H9 (cell line): Measurements from ENCODE around the gene HSPB8. TPM values are rescaled to one million over a fixed set of nuclear protein-coding genes. Genes with fewer than 3 reads are reported as not detected.

Source experiments
- DNase-seq: peaks from one replicate; pipeline ENCODE4 v3.0.0-alpha.2; 2017
- H2AFZ ChIP-seq: one replicate; pipeline ENCODE4 v1.6.1; 2013; ENCODE audit warnings: mild to moderate bottlenecking, low read length, control low read depth, moderate library complexity
- H2AK5ac ChIP-seq: 2 replicates; pipeline ENCODE4 v1.6.1; 2013; ENCODE audit warnings: low read length, control low read depth, mixed read lengths; ENCODE audit not compliant: insufficient read length
- H2BK120ac ChIP-seq: one replicate; pipeline ENCODE4 v1.6.1; 2013; ENCODE audit warnings: low read depth, mild to moderate bottlenecking, low read length, control low read depth, inconsistent platforms; ENCODE audit not compliant: poor library complexity, severe bottlenecking
- H2BK12ac ChIP-seq: 2 replicates; pipeline ENCODE4 v1.6.1; 2013; ENCODE audit warnings: low read length, control low read depth, mixed read lengths, low read depth; ENCODE audit not compliant: insufficient read length
- H2BK15ac ChIP-seq: 2 replicates; pipeline ENCODE4 v1.6.1; 2013; ENCODE audit warnings: low read depth, low read length, control low read depth
- H2BK20ac ChIP-seq: one replicate; pipeline ENCODE4 v1.6.1; 2013; ENCODE audit warnings: low read depth, mild to moderate bottlenecking, low read length, control low read depth, inconsistent platforms; ENCODE audit not compliant: poor library complexity, severe bottlenecking
- H2BK5ac ChIP-seq: 2 replicates; pipeline ENCODE4 v1.6.1; 2013; ENCODE audit warnings: low read length, control low read depth, mixed read lengths; ENCODE audit not compliant: insufficient read length
- H3K14ac ChIP-seq: 2 replicates; pipeline ENCODE4 v1.6.1; 2013; ENCODE audit warnings: low read length, control low read depth; ENCODE audit not compliant: insufficient read depth
- H3K18ac ChIP-seq: 2 replicates; pipeline ENCODE4 v1.6.1; 2013; ENCODE audit warnings: low read depth, mild to moderate bottlenecking, mixed read lengths, low read length, control low read depth; ENCODE audit not compliant: insufficient read length
- H3K23ac ChIP-seq: 2 replicates; pipeline ENCODE4 v1.6.1; 2013; ENCODE audit warnings: low read length, control low read depth, mixed read lengths, low read depth; ENCODE audit not compliant: insufficient read length
- H3K23me2 ChIP-seq: 2 replicates; pipeline ENCODE4 v1.6.1; 2013; ENCODE audit warnings: low read depth, mild to moderate bottlenecking, mixed read lengths, low read length, control low read depth; ENCODE audit not compliant: insufficient read length, poor library complexity, severe bottlenecking
- H3K27ac ChIP-seq: 2 replicates; pipeline ENCODE4 v1.5.1; 2013; ENCODE audit warnings: low read length, control low read depth, mixed read lengths, low read depth; ENCODE audit not compliant: insufficient read length
- H3K27me3 ChIP-seq: 2 replicates; pipeline ENCODE4 v1.6.1; 2013; ENCODE audit warnings: low read length, control low read depth, inconsistent platforms; ENCODE audit not compliant: insufficient read depth
- H3K4ac ChIP-seq: 2 replicates; pipeline ENCODE4 v1.6.1; 2013; ENCODE audit warnings: low read depth, mild to moderate bottlenecking, control low read depth, inconsistent platforms, low read length, moderate library complexity
- H3K4me1 ChIP-seq: 2 replicates; pipeline ENCODE4 v1.6.1; 2013; ENCODE audit warnings: low read length, control low read depth, inconsistent platforms; ENCODE audit not compliant: insufficient read depth
- H3K4me2 ChIP-seq: 2 replicates; pipeline ENCODE4 v1.6.1; 2013; ENCODE audit warnings: low read length, control low read depth, mixed read lengths; ENCODE audit not compliant: insufficient read length, insufficient read depth
- H3K56ac ChIP-seq: 2 replicates; pipeline ENCODE4 v1.6.1; 2013; ENCODE audit warnings: low read depth, mild to moderate bottlenecking, mixed read lengths, low read length, control low read depth; ENCODE audit not compliant: insufficient read length
- H3K79me1 ChIP-seq: 2 replicates; pipeline ENCODE4 v1.6.1; 2013; ENCODE audit warnings: low read depth, mild to moderate bottlenecking, moderate library complexity, low read length, control low read depth, inconsistent platforms; ENCODE audit not compliant: insufficient read depth, poor library complexity, severe bottlenecking
- H3K79me2 ChIP-seq: 2 replicates; pipeline ENCODE4 v1.6.1; 2013; ENCODE audit warnings: low read length, control low read depth, inconsistent platforms; ENCODE audit not compliant: insufficient read depth
- H3K9ac ChIP-seq: 2 replicates; pipeline ENCODE4 v1.6.1; 2013; ENCODE audit warnings: low read length, control low read depth, mixed read lengths; ENCODE audit not compliant: insufficient read length; ENCODE audit errors: extremely low read depth
- H3K9me3 ChIP-seq: one replicate; pipeline ENCODE4 v1.6.1; 2013; ENCODE audit warnings: low read depth, low read length, inconsistent platforms; ENCODE audit not compliant: control insufficient read depth
- H3T11ph ChIP-seq: one replicate; pipeline ENCODE4 v1.6.1; 2013; ENCODE audit warnings: mild to moderate bottlenecking, low read length, control low read depth, inconsistent platforms
- H4K20me1 ChIP-seq: one replicate; pipeline ENCODE4 v1.6.1; 2013; ENCODE audit not compliant: control insufficient read depth, insufficient read length, insufficient read depth
- H4K5ac ChIP-seq: 2 replicates; pipeline ENCODE4 v1.6.1; 2013; ENCODE audit warnings: low read depth, mild to moderate bottlenecking, mixed read lengths, low read length, control low read depth; ENCODE audit not compliant: insufficient read length
- H4K8ac ChIP-seq: replicated peaks from 2 replicates; pipeline ENCODE4 v1.6.1; 2013; ENCODE audit warnings: low read length, control low read depth, mixed read lengths, low read depth; ENCODE audit not compliant: insufficient read length
- H4K91ac ChIP-seq: 2 replicates; pipeline ENCODE4 v1.6.1; 2013; ENCODE audit warnings: low read depth, mild to moderate bottlenecking, moderate library complexity, mixed read lengths, low read length, control low read depth; ENCODE audit not compliant: insufficient read length
- H3K27ac Mint-ChIP-seq, 3 experiments: 2 replicates in 2 of 3; 3 replicates in 1 of 3; pipeline ENCODE4 v1.8.0; 2020 to 2021; ENCODE audit warnings: mixed read lengths in 3 of 3, mild to moderate bottlenecking in 1 of 3, moderate library complexity in 1 of 3
- H3K27me3 Mint-ChIP-seq: 2 replicates; pipeline ENCODE4 v1.8.0; 2021; ENCODE audit warnings: low read depth, mild to moderate bottlenecking, moderate library complexity, mixed read lengths
- H3K36me3 Mint-ChIP-seq, 3 experiments: 2 replicates in 2 of 3; 3 replicates in 1 of 3; pipeline ENCODE4 v1.8.0; 2020 to 2021; ENCODE audit warnings: low read depth in 3 of 3, mixed read lengths in 3 of 3; ENCODE audit not compliant: insufficient read depth in 1 of 3
- H3K4me1 Mint-ChIP-seq, 2 experiments: 2 replicates each; pipeline ENCODE4 v1.8.0; 2020; ENCODE audit warnings: mixed read lengths in 2 of 2
- H3K4me3 Mint-ChIP-seq, 2 experiments: 2 replicates in 1 of 2; 3 replicates in 1 of 2; pipeline ENCODE4 v1.8.0; 2020 to 2021; ENCODE audit warnings: mild to moderate bottlenecking in 2 of 2, mixed read lengths in 2 of 2, moderate library complexity in 1 of 2
- H3K9me3 Mint-ChIP-seq, 2 experiments: 2 replicates in 1 of 2; 3 replicates in 1 of 2; pipeline ENCODE4 v1.8.0; 2020; ENCODE audit warnings: mild to moderate bottlenecking in 2 of 2, mixed read lengths in 2 of 2, moderate library complexity in 1 of 2
- CTCF ChIP-seq: fragments of 200-600 bp; sonication (generic); conservative IDR thresholded peaks from 3 replicates; pipeline ENCODE4 v1.8.0; 2021; ENCODE audit warnings: antibody characterized with exemption, mild to moderate bottlenecking
- WGBS: extraction: QIAGEN DNeasy Blood & Tissue Kit; methylation state at CpG from one replicate; pipeline ENCODE4 v1.1.7; 2013; ENCODE audit warnings: missing lambda C conversion rate, low lambda C conversion rate, mixed read lengths; ENCODE audit not compliant: insufficient read length; ENCODE audit errors: extremely low coverage; 5-methylcytosine and 5-hydroxymethylcytosine counted together
- total RNA-seq: library from RNA; stranded (reverse); gene quantifications from 2 replicates; pipeline ENCODE4 v1.2.1, GENCODE V29; 2021

Gene HSPB8
- total RNA-seq, 1 experiment from 2014 or later, result 3.0 TPM

GRCh38 chr12:119181202-119181601 is 2.5 kb downstream of the HSPB8 start:
- no peak overlapping the region for H3K14ac ChIP-seq
- H4K8ac ChIP-seq, result no peak overlapping the region
- peak overlapping the region in 1 of 2 experiments; percentile 40; a peak in 2 of 5 replicates for H3K4me3 Mint-ChIP-seq
- no peak overlapping the region for H2BK120ac ChIP-seq
- no peaks in the 10 kb centered on the region for H3K36me3 Mint-ChIP-seq
- H4K91ac ChIP-seq, result no peak overlapping the region
- no peak for TF ChIP-seq CTCF
- no peak overlapping the region for H3K56ac ChIP-seq
- no peak overlapping the region for H3K18ac ChIP-seq
- H3K27me3 ChIP-seq, result no peaks in the 10 kb centered on the region
- no peak overlapping the region for H2AFZ ChIP-seq
- H3T11ph ChIP-seq, result no peak overlapping the region
- no peak overlapping the region for H2BK20ac ChIP-seq
- H3K23ac ChIP-seq, result no peak overlapping the region
- H3K9me3 Mint-ChIP-seq, result no peaks in the 10 kb centered on the region
- H3K4me2 ChIP-seq, result peak overlapping the region; percentile 4
- no peaks in the 10 kb centered on the region for H3K79me1 ChIP-seq
- no peak overlapping the region for H2BK15ac ChIP-seq
- no peak overlapping the region for H3K9ac ChIP-seq
- H3K4me1 ChIP-seq, result peaks cover 3% of the 10 kb centered on the region; the same call in 1 of the 2 replicates
- no peak overlapping the region for H4K5ac ChIP-seq
- H3K79me2 ChIP-seq, result no peaks in the 10 kb centered on the region
- H3K27ac Mint-ChIP-seq, result peak overlapping the region in 2 of 3 experiments; percentile 6 to 90; a peak in 3 of 7 replicates
- no peak overlapping the region for H2BK5ac ChIP-seq
- H3K23me2 ChIP-seq, result peaks cover 6% of the 10 kb centered on the region
- no peak overlapping the region for H2BK12ac ChIP-seq
- H3K9me3 ChIP-seq, result no peaks in the 10 kb centered on the region
- peaks cover 4% of the 10 kb centered on the region for H3K27me3 Mint-ChIP-seq
- H3K27ac ChIP-seq, result no peak overlapping the region
- no peak for DNase-seq
- no peak overlapping the region for H3K4ac ChIP-seq
- no CpG with 5 or more reads among the region's 2 CpGs for whole genome bisulfite sequencing
- H3K4me1 Mint-ChIP-seq, result peaks cover 43 to 52% of the 10 kb centered on the region in 2 experiments
- H2AK5ac ChIP-seq, result no peak overlapping the region
- H4K20me1 ChIP-seq, result no peaks in the 10 kb centered on the region
